ENCODE results near the gene APLN.

Gene APLN, protein sequence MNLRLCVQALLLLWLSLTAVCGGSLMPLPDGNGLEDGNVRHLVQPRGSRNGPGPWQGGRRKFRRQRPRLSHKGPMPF

DNA sequence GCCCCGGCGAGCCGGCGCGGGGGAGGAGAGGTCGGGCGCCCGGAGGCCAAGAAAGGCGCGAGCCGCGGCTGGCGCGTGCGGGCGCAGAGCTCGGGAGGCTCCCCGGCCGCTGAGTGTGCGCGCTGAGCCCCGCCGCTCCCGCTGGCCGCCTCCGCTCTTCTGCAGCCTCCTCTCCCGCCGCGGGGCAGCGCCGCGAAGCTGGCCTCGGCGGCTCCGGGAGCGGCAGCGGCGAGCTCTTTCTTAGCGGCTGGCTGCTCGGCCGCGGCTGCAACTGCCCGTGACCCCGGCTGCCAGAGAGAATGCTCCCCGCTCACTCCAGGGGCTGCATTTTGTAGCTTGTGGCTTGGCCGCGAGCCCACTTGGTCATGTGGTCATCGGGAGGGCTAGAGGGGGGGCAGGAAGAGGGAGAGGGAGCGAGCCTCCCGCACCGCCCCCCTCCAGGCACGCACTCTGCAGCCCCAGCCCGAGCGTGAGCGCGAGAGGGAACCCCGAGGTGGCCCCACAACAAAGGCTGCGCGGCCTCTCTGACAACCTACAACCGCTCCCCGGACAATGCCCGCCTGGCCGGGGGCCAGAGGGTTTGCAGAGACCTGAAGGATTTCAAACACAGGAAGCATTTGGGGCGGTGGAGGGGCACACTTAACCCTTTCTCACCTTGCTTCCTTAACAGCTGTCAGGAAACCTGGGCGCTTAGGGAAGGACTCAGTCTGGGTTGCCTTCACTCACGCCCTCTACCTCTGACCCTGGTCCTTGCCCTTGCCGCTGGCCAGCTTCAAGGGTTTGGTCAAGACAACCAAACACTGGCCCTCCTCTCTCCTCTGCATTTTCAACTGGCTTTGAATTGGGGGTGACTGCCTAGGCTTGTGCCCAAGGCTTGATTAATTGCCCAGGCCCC, at the start of gene APLN:
APLN (minus strand) TSS at position 305 of the 895 bp plus-strand sequence. CDS start 326 bp downstream, outside the sequence.
- DNase-seq (ENCODE audit: low read depth, low spot score), result no peak
- peaks cover 36% of the 10 kb centered on the region for H3K27me3 ChIP-seq (ENCODE audit: insufficient read depth, insufficient read length)
- no peaks in the 10 kb centered on the region for H3K4me1 ChIP-seq (ENCODE audit: insufficient read depth, insufficient read length)
- H3K4me3 ChIP-seq (ENCODE audit: insufficient read length, low read depth), result peak within 1 kb of the TSS; percentile 26
- TF ChIP-seq ZNF274 (IDR thresholded peaks at IDR 0.05; ENCODE audit: low read depth, low read length), result no peak
- no peaks in the 10 kb centered on the region for H3K36me3 ChIP-seq (ENCODE audit: insufficient read depth, insufficient read length, low read length)
- H3K9me3 ChIP-seq (ENCODE audit: insufficient read depth, low read length), result no peaks in the 10 kb centered on the region
- peak within 1 kb of the TSS; percentile 50 for H3K9ac ChIP-seq (ENCODE audit: insufficient read length, low read depth)

DNA sequence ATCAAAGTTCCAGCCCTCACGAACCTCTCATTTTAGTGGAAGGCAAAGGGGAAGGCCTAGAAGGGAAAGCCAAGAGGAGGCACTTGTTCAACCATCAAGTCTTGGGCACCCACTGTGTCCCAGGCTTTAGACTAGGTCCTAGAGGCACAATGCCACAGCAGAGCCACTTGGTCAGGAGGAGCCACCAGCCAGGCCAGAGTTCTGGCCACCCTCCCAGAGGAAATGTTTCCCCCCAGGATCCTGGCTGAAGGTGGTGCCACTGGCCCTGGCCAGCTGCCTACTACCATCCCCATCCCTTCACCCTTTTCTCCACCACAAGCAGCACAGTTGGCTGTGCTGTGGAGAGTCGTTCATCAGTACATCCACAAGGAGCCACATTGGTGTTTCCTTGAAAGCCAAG, 49.7 kb upstream of the APLN start:
- Histone ChIP-seq H3K27me3 (ENCODE audit: insufficient read depth, insufficient read length) (no peaks in the 10 kb centered on the region), H3K4me1 (ENCODE audit: insufficient read depth, insufficient read length) (no peaks in the 10 kb centered on the region), H3K9ac (ENCODE audit: insufficient read length, low read depth) (no peak overlapping the region), H3K4me3 (ENCODE audit: insufficient read length, low read depth) (no peak overlapping the region), H3K9me3 (ENCODE audit: insufficient read depth, low read length) (no peaks in the 10 kb centered on the region), H3K36me3 (ENCODE audit: insufficient read depth, insufficient read length, low read length) (no peaks in the 10 kb centered on the region)
- DNase-seq (ENCODE audit: low read depth, low spot score), result no peak
- TF ChIP-seq SUZ12 (IDR thresholded peaks at IDR 0.05; ENCODE audit: extremely low read depth, insufficient read depth, insufficient read length) (no peak), YY1 (IDR thresholded peaks at IDR 0.05; ENCODE audit: insufficient read depth, insufficient read length) (no peak), ZNF274 (IDR thresholded peaks at IDR 0.05; ENCODE audit: low read depth, low read length) (no peak)

DNA sequence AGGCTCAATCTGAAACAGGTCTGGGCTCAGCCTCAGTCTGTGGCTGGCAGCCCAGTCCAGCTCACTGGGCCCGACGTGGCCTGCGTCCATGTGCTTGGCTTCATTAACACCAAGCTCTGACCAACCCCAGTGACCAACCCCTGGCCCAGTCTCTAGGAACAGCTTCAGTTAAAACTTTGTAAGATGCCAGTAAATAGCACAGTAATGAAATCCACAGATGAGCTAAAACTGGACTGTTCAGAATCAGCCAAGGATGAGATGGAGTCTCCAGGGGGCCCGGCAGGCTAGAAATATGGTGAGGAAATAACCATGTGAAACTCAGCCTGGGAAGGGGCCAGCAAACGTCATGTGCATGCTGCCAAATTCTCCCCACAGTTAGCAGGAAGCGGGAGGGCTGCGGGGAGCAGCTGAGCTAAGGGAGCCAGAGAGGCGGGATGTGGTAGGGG, 46.9 kb upstream of the APLN start:
- no peak for DNase-seq (ENCODE audit: low read depth, low spot score)
- Histone ChIP-seq H3K4me1 (ENCODE audit: insufficient read depth, insufficient read length) (no peaks in the 10 kb centered on the region), H3K4me3 (ENCODE audit: insufficient read length, low read depth) (no peak overlapping the region), H3K36me3 (ENCODE audit: insufficient read depth, insufficient read length, low read length) (no peaks in the 10 kb centered on the region), H3K27me3 (ENCODE audit: insufficient read depth, insufficient read length) (no peaks in the 10 kb centered on the region), H3K9me3 (ENCODE audit: insufficient read depth, low read length) (no peaks in the 10 kb centered on the region), H3K9ac (ENCODE audit: insufficient read length, low read depth) (no peak overlapping the region)
- TF ChIP-seq YY1 (IDR thresholded peaks at IDR 0.05; ENCODE audit: insufficient read depth, insufficient read length) (no peak), SUZ12 (IDR thresholded peaks at IDR 0.05; ENCODE audit: extremely low read depth, insufficient read depth, insufficient read length) (no peak), ZNF274 (IDR thresholded peaks at IDR 0.05; ENCODE audit: low read depth, low read length) (no peak)

DNA sequence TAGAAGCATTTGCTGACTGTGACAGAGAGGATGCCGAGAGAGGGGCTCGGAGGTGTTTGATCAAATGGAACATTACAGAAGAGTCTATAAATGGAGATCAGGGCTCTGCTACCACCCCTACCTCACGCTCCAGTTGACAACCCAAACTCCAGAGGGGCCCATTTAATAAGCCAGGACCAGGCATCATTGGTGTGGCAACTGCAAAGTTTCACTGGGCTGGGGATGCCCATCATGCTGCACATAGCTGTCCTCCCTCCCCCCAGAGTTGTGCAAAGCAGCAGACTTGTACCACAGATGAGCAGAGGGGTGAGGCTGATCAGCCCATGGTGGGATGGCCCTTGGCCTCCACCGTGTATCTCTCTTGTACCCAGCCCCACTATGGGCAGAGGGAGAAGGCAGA, 45.8 kb upstream of the APLN start:
- Histone ChIP-seq H3K36me3 (ENCODE audit: insufficient read depth, insufficient read length, low read length) (no peaks in the 10 kb centered on the region), H3K9me3 (ENCODE audit: insufficient read depth, low read length) (no peaks in the 10 kb centered on the region), H3K4me3 (ENCODE audit: insufficient read length, low read depth) (no peak overlapping the region), H3K9ac (ENCODE audit: insufficient read length, low read depth) (no peak overlapping the region), H3K4me1 (ENCODE audit: insufficient read depth, insufficient read length) (no peaks in the 10 kb centered on the region), H3K27me3 (ENCODE audit: insufficient read depth, insufficient read length) (no peaks in the 10 kb centered on the region)
- no peak for TF ChIP-seq ZNF274 (IDR thresholded peaks at IDR 0.05; ENCODE audit: low read depth, low read length)
- no peak for TF ChIP-seq SUZ12 (IDR thresholded peaks at IDR 0.05; ENCODE audit: extremely low read depth, insufficient read depth, insufficient read length)
- TF ChIP-seq YY1 (IDR thresholded peaks at IDR 0.05; ENCODE audit: insufficient read depth, insufficient read length), result no peak
- no peak for DNase-seq (ENCODE audit: low read depth, low spot score)

DNA sequence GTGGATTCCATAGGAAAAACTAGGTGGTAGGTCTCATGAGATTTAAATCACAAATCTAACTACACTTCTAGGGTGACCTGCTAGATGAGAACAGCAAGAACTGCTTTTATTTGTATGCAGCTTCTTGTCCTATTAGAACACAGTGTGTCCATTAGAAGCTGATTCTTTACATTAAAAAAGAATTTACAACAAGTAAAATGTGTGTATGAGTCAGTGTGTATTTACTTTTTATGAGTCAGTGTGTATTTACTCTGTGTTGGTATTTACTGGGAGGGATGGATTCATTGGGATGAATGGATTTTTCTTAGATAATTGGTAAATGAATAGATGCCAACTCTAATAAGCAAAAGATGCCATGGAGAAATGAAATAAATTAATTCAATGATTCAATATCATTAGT, 43.4 kb upstream of the APLN start:
- TF ChIP-seq YY1 (IDR thresholded peaks at IDR 0.05; ENCODE audit: insufficient read depth, insufficient read length) (no peak), SUZ12 (IDR thresholded peaks at IDR 0.05; ENCODE audit: extremely low read depth, insufficient read depth, insufficient read length) (no peak), ZNF274 (IDR thresholded peaks at IDR 0.05; ENCODE audit: low read depth, low read length) (no peak)
- no peak for DNase-seq (ENCODE audit: low read depth, low spot score)
- Histone ChIP-seq H3K4me1 (ENCODE audit: insufficient read depth, insufficient read length) (no peaks in the 10 kb centered on the region), H3K27me3 (ENCODE audit: insufficient read depth, insufficient read length) (no peaks in the 10 kb centered on the region), H3K9ac (ENCODE audit: insufficient read length, low read depth) (no peak overlapping the region), H3K4me3 (ENCODE audit: insufficient read length, low read depth) (no peak overlapping the region), H3K36me3 (ENCODE audit: insufficient read depth, insufficient read length, low read length) (no peaks in the 10 kb centered on the region), H3K9me3 (ENCODE audit: insufficient read depth, low read length) (no peaks in the 10 kb centered on the region)

DNA sequence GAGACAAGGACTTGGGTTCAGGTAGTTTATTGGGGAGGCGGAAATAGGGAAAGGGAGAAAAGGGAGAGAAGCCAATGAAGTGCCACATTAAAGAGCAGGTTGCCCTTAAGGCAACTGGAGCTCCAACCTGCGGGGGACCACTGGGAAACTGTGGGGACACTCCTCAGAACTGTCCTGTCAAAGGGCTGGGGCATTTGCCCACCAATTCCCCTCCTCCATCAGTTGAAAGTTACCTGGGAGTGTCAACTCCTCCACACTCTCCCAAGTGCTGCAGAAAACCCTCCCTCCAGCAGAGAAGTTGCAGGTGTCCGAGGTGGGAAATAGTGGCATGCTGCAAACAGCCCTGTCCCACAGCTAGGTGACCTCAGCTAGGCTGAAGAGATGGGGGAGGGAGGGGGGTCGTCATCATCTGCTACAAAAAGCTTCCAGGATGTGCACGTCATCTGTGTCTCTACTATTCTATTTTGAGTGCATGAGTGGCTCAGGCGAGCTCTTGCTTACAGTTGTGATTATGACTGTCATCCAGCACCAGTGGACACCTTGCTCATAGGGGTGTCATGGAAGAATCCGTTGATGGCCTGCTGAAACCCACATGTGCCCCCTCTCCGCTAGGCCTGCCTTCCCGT, 42.6 kb upstream of the APLN start:
- Histone ChIP-seq H3K36me3 (ENCODE audit: insufficient read depth, insufficient read length, low read length) (no peaks in the 10 kb centered on the region), H3K27me3 (ENCODE audit: insufficient read depth, insufficient read length) (no peaks in the 10 kb centered on the region), H3K4me1 (ENCODE audit: insufficient read depth, insufficient read length) (no peaks in the 10 kb centered on the region), H3K4me3 (ENCODE audit: insufficient read length, low read depth) (no peak overlapping the region), H3K9ac (ENCODE audit: insufficient read length, low read depth) (no peak overlapping the region), H3K9me3 (ENCODE audit: insufficient read depth, low read length) (no peaks in the 10 kb centered on the region)
- DNase-seq (ENCODE audit: low read depth, low spot score), result no peak
- TF ChIP-seq YY1 (IDR thresholded peaks at IDR 0.05; ENCODE audit: insufficient read depth, insufficient read length) (no peak), ZNF274 (IDR thresholded peaks at IDR 0.05; ENCODE audit: low read depth, low read length) (no peak), SUZ12 (IDR thresholded peaks at IDR 0.05; ENCODE audit: extremely low read depth, insufficient read depth, insufficient read length) (no peak)

DNA sequence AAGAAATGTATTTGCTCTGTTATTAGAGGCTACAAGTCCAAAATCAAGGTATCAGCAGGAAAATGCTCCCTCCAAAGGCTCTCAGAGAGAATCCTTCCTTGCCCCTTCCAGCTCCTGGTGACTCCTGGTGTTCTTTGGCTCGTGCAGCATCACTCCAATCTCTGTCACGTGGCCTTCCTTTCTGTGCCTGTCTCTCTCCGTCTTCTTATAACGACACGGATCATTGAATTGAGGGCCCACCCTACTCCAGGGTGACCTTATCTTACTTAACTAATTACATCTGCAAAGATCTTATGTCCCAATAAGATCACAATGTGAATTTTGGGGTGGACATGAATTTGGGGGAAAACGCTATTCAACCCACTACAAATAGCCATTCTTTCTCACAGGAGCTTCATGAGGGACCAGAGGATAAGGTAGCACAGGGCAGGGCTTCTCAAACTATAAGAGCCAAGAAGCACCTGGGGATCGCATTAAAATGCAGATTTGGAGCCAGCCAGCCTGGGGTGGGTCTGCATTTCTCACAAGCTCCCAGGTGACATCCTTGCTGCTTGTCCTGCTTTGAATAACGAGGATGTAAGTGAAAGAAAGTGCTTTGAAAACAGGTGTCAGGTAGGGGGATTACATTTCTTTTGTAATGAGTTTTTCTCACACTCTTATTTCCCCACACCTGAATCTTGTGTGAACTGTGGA, 41.9 kb upstream of the APLN start:
- TF ChIP-seq SUZ12 (IDR thresholded peaks at IDR 0.05; ENCODE audit: extremely low read depth, insufficient read depth, insufficient read length) (no peak), ZNF274 (IDR thresholded peaks at IDR 0.05; ENCODE audit: low read depth, low read length) (no peak), YY1 (IDR thresholded peaks at IDR 0.05; ENCODE audit: insufficient read depth, insufficient read length) (no peak)
- DNase-seq (ENCODE audit: low read depth, low spot score), result no peak
- H3K9me3 ChIP-seq (ENCODE audit: insufficient read depth, low read length), result no peaks in the 10 kb centered on the region
- H3K9ac ChIP-seq (ENCODE audit: insufficient read length, low read depth), result no peak overlapping the region
- H3K27me3 ChIP-seq (ENCODE audit: insufficient read depth, insufficient read length), result no peaks in the 10 kb centered on the region
- no peak overlapping the region for H3K4me3 ChIP-seq (ENCODE audit: insufficient read length, low read depth)
- no peaks in the 10 kb centered on the region for H3K4me1 ChIP-seq (ENCODE audit: insufficient read depth, insufficient read length)
- no peaks in the 10 kb centered on the region for H3K36me3 ChIP-seq (ENCODE audit: insufficient read depth, insufficient read length, low read length)

Data from NT2/D1 (cell line).